ACC112 (cell line): ENCODE measurements around the gene UBFD1.
"Not testable (repeated sequence)": the region's sequence is repeated elsewhere in the genome, so short reads cannot be mapped to it uniquely, and the experiment has no call there.

ENCODE experiments used
- H2AFZ ChIP-seq: fragments of 200-600 bp; sonication (generic); one replicate; pipeline ENCODE4 v1.6.0; 2017; ENCODE audit warnings: antibody characterized with exemption, low read length; ENCODE audit not compliant: unreplicated experiment
- H3K27ac ChIP-seq: fragments of 200-600 bp; sonication (generic); 2 replicates; pipeline ENCODE4 v1.5.1; 2014; ENCODE audit warnings: low read depth, mild to moderate bottlenecking, antibody characterized with exemption, low read length, moderate library complexity
- H3K27me3 ChIP-seq: fragments of 200-600 bp; sonication (generic); 2 replicates; pipeline ENCODE4 v1.6.1; 2014; ENCODE audit warnings: mild to moderate bottlenecking, antibody characterized with exemption, low read length, moderate library complexity, mixed read lengths; ENCODE audit not compliant: insufficient read depth
- H3K36me3 ChIP-seq: fragments of 200-600 bp; sonication (generic); 2 replicates; pipeline ENCODE4 v1.6.1; 2016; ENCODE audit warnings: mild to moderate bottlenecking, antibody characterized with exemption, low read length, moderate library complexity, mixed read lengths; ENCODE audit not compliant: insufficient read depth
- H3K4me1 ChIP-seq: fragments of 200-600 bp; sonication (generic); one replicate; pipeline ENCODE4 v1.6.1; 2016; ENCODE audit warnings: low read length, mixed read lengths; ENCODE audit not compliant: insufficient read depth, unreplicated experiment, control insufficient read depth
- H3K4me3 ChIP-seq: fragments of 200-600 bp; sonication (generic); 2 replicates; pipeline ENCODE4 v1.5.1; 2014; ENCODE audit warnings: mild to moderate bottlenecking, low read depth, low read length
- H3K79me2 ChIP-seq: fragments of 200-600 bp; sonication (generic); one replicate; pipeline ENCODE4 v1.6.0; 2016; ENCODE audit warnings: low read length; ENCODE audit not compliant: control insufficient read depth, unreplicated experiment, insufficient read depth

The UBFD1 gene

GRCh38 chr16:23608194-23608593, 50.7 kb downstream of the UBFD1 start:
- 0 out of 2 replicates have a peak, but pooled peaks cover 6% of the 10 kb centered on the region for H3K36me3 ChIP-seq
- no peaks in the 10 kb centered on the region for H3K27me3 ChIP-seq
- H2AFZ ChIP-seq, result no peak overlapping the region
- H3K4me3 ChIP-seq, result no peak overlapping the region
- peaks cover 15% of the 10 kb centered on the region for H3K4me1 ChIP-seq
- no peaks in the 10 kb centered on the region for H3K79me2 ChIP-seq
- peak overlapping the region; percentile 71 for H3K27ac ChIP-seq

DNA sequence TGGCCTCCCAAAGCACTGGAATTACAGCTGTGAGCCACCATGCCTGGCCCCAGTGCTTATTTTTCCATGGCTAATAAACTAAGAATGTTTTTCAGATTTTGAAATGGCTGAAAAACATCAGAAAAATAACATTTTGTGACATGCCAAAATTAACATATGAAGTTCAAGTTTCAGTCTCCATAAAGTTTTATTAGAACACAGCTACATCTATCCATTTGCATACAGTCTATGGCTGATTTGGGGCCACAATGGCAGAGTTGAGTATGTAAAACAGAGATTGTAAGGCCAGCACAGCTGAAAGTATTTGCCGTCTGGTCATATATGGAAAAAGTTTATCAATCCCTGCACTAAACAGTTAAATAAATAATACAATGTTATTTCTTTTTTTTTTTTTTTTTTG, 52.4 kb downstream of the UBFD1 start:
- peaks cover 15% of the 10 kb centered on the region for H3K4me1 ChIP-seq
- no peak overlapping the region for H3K27ac ChIP-seq
- H3K4me3 ChIP-seq, result no peak overlapping the region
- no peaks in the 10 kb centered on the region for H3K27me3 ChIP-seq
- no peaks in the 10 kb centered on the region for H3K79me2 ChIP-seq
- peaks cover 12% of the 10 kb centered on the region; the same call in 1 of the 2 replicates for H3K36me3 ChIP-seq
- H2AFZ ChIP-seq, result no peak overlapping the region

DNA sequence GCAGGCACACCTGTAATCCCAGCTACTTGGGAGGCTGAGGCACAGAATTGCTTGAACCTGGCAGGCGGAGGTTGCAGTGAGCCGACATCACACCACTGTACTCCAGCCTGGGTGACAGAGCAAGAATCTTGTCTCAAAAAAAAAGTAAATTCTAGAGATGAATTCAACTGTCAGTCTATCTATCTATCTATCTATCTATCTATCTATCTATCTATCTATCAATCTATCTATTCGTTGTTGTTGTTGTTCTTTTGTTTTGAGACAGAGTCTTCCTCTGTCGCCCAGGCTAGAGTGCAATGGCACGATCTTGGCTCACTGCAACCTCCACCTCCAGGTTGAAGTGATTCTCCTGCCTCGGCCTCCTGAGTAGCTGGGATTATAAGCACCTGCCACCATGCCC, 53.4 kb downstream of the UBFD1 start:
- Histone ChIP-seq H3K36me3 (peaks cover 13% of the 10 kb centered on the region; the same call in 1 of the 2 replicates), H3K4me1 (peaks cover 15% of the 10 kb centered on the region)
- H3K27me3 ChIP-seq, H2AFZ ChIP-seq, H3K79me2 ChIP-seq, H3K27ac ChIP-seq, H3K4me3 ChIP-seq: not testable (repeated sequence)

DNA sequence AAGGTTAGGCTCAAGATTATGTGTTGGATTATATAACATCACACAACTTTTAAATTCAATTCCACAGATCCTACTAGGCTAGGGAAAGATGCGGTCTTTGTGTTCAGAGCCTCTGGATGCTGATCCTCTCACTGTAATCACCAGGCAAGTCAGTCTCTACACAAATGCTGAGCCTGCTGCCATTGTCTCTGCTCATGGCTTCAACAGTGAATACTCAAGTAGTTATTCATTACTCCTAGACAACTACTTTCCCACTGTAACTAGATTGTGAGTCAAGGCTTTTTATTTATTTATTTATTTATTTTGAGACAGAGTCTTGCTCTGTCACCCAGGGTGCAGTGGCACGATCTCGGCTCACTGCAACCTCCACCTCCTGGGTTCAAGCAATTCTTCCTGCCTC, 54.4 kb downstream of the UBFD1 start:
- H3K36me3 ChIP-seq, result peaks cover 16% of the 10 kb centered on the region; the same call in 1 of the 2 replicates
- no peak overlapping the region for H3K4me3 ChIP-seq
- H3K4me1 ChIP-seq, result peaks cover 15% of the 10 kb centered on the region
- no peak overlapping the region for H2AFZ ChIP-seq
- H3K27me3 ChIP-seq, result no peaks in the 10 kb centered on the region
- H3K27ac ChIP-seq, result no peak overlapping the region
- no peaks in the 10 kb centered on the region for H3K79me2 ChIP-seq

DNA sequence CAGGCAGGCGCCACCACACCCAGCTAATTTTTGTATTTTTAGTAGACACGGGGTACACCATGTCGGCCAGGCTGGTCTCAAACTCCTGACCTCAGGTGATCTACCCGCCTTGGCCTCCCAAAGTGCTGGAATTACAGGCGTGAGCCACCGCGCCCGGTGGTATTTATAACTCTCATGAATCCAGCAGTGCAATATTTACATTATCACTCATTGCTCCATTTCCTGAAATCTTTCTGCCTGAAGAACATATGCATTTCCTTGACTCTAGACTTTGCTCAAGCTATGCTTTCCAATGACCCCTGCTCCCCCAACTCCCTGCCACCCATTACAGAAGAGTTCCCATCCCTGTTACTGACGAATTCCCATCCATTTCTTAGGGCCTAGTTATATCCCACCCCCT, 58.3 kb downstream of the UBFD1 start:
- no peak overlapping the region for H3K4me3 ChIP-seq
- no peaks in the 10 kb centered on the region for H3K4me1 ChIP-seq
- no peak overlapping the region for H3K27ac ChIP-seq
- H3K27me3 ChIP-seq, result no peaks in the 10 kb centered on the region
- H3K79me2 ChIP-seq, result no peaks in the 10 kb centered on the region
- peaks cover 33% of the 10 kb centered on the region for H3K36me3 ChIP-seq
- no peak overlapping the region for H2AFZ ChIP-seq
